OCI-LY1 (cell line): ENCODE data around the gene SLC39A2.

ENCODE experiments used
- EZH2 ChIP-seq: fragments of 200-600 bp; sonication (generic), shearing (Covaris generic); IDR thresholded peaks from 2 replicates; pipeline ENCODE4 v1.8.0; 2017; ENCODE audit warnings: borderline replicate concordance, mixed run types, mild to moderate bottlenecking, antibody characterized with exemption, low read length, moderate library complexity, mixed read lengths
- TF ChIP-seq, protein P1 (sequence below): fragments of 200-600 bp; sonication (generic), shearing (Covaris generic); IDR thresholded peaks from 2 replicates; pipeline ENCODE4 v1.5.1; 2017; ENCODE audit warnings: mild to moderate bottlenecking, antibody characterized with exemption, low read length, moderate library complexity, mixed read lengths

DNA sequence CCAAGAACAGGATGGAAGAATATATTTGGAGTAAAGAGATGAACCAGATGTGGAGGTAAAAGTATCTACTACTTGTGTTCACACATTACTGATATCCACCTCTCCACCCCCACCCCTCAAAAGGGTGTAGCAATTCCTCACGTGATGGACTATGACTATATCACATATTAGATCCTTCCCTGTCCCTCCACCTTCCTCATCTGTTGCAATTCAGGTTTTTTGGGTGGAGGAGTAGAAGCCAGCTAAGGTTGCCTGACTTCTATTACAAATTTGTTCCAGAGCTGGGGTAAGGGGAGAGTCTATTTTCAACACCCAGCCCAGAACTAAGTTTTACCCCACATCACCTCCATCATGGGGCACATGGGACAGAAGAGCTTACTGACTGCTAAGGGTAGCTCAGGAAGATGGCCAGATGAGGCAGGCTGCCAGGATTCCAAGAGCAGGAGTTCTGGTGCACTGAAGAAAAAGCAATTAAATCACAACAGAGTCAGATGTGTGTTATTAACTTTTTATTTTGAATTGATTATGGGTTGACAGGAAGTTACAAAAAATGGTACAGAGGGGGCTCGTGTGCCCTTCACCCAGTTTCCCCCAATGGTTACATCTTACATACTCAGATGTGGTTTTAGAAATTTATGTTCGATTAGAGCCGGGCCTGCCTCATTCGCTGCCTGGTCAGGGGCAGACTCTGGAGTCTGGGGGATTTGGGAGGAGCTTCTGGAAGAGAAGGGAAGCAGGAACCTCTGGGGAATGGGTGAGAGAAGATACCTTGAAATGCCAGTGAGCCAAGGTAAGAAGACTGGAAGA, 33.4 kb downstream of the SLC39A2 start:
- TF ChIP-seq, protein P1, sequence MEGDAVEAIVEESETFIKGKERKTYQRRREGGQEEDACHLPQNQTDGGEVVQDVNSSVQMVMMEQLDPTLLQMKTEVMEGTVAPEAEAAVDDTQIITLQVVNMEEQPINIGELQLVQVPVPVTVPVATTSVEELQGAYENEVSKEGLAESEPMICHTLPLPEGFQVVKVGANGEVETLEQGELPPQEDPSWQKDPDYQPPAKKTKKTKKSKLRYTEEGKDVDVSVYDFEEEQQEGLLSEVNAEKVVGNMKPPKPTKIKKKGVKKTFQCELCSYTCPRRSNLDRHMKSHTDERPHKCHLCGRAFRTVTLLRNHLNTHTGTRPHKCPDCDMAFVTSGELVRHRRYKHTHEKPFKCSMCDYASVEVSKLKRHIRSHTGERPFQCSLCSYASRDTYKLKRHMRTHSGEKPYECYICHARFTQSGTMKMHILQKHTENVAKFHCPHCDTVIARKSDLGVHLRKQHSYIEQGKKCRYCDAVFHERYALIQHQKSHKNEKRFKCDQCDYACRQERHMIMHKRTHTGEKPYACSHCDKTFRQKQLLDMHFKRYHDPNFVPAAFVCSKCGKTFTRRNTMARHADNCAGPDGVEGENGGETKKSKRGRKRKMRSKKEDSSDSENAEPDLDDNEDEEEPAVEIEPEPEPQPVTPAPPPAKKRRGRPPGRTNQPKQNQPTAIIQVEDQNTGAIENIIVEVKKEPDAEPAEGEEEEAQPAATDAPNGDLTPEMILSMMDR, result no peak
- no peak for TF ChIP-seq EZH2
